Hepatocyte (in vitro differentiated cells): ENCODE results near the gene TMC2. TPM values are rescaled to one million over a fixed set of nuclear protein-coding genes. Genes with fewer than 3 reads are reported as not detected.

ENCODE experiments used
- DNase-seq: peaks from one replicate; pipeline ENCODE4 v3.0.0-alpha.2; 2016; ENCODE audit warnings: low spot score
- H2AFZ ChIP-seq: fragments of 200-600 bp; sonication (generic); 2 replicates; pipeline ENCODE4 v1.6.0; 2016; ENCODE audit warnings: antibody characterized with exemption, mild to moderate bottlenecking
- H3K27ac ChIP-seq: fragments of 200-600 bp; sonication (generic); 2 replicates; pipeline ENCODE4 v1.5.1; 2016; ENCODE audit warnings: mild to moderate bottlenecking
- H3K27me3 ChIP-seq: fragments of 200-600 bp; sonication (generic); 2 replicates; pipeline ENCODE4 v1.6.1; 2016
- H3K36me3 ChIP-seq: fragments of 200-600 bp; sonication (generic); replicated peaks from 2 replicates; pipeline ENCODE4 v1.5.1; 2016; ENCODE audit warnings: low read depth; ENCODE audit not compliant: insufficient read depth
- H3K4me1 ChIP-seq: fragments of 200-600 bp; sonication (generic); 2 replicates; pipeline ENCODE4 v1.5.1; 2016; ENCODE audit warnings: mild to moderate bottlenecking, moderate library complexity; ENCODE audit not compliant: insufficient read depth
- H3K4me2 ChIP-seq: fragments of 200-600 bp; sonication (generic); 2 replicates; pipeline ENCODE4 v1.6.0; 2016
- H3K4me3 ChIP-seq: fragments of 200-600 bp; sonication (generic); 2 replicates; pipeline ENCODE4 v1.5.1; 2016; ENCODE audit warnings: mild to moderate bottlenecking
- H3K79me2 ChIP-seq: fragments of 200-600 bp; sonication (generic); 2 replicates; pipeline ENCODE4 v1.6.0; 2017; ENCODE audit warnings: mild to moderate bottlenecking
- H3K9me2 ChIP-seq: fragments of 200-600 bp; sonication (generic); replicated peaks from 2 replicates; pipeline ENCODE4 v1.6.0; 2017; ENCODE audit warnings: mild to moderate bottlenecking; ENCODE audit not compliant: insufficient read depth
- H3K9me3 ChIP-seq: fragments of 200-600 bp; sonication (generic); 2 replicates; pipeline ENCODE4 v1.5.1; 2016; ENCODE audit warnings: low read depth, mild to moderate bottlenecking
- H4K20me1 ChIP-seq: fragments of 200-600 bp; sonication (generic); 2 replicates; pipeline ENCODE4 v1.6.0; 2016; ENCODE audit warnings: mild to moderate bottlenecking; ENCODE audit not compliant: insufficient read depth, poor library complexity, severe bottlenecking
- CTCF ChIP-seq: fragments of 200-600 bp; sonication (generic); IDR thresholded peaks from 2 replicates; pipeline ENCODE4 v1.5.1; 2016; ENCODE audit warnings: antibody characterized with exemption, mild to moderate bottlenecking; ENCODE audit not compliant: poor library complexity
- EZH2 ChIP-seq: fragments of 200-600 bp; sonication (generic); IDR thresholded peaks from 2 replicates; pipeline ENCODE4 v1.6.1; 2016; ENCODE audit warnings: antibody characterized with exemption, mild to moderate bottlenecking, borderline replicate concordance
- EZH2phosphoT487 ChIP-seq: fragments of 200-600 bp; sonication (generic); IDR thresholded peaks from one replicate; pipeline ENCODE4 v1.6.1; 2018; ENCODE audit warnings: antibody characterized with exemption, mild to moderate bottlenecking, low read depth, moderate library complexity; ENCODE audit not compliant: unreplicated experiment, severe bottlenecking
- WGBS: methylation state at CpG from one replicate; pipeline ENCODE4 v1.1.6; 2016; ENCODE audit warnings: low lambda C conversion rate; ENCODE audit errors: missing lambda C conversion rate; 5-methylcytosine and 5-hydroxymethylcytosine counted together
- polyA plus RNA-seq: library from polyadenylated mRNA; unstranded; fragments of >200 nt; fragmentation: Nextera tagmentation; extraction: Ambion mirVana; gene quantifications from 2 replicates; pipeline ENCODE4 v1.2.1, GENCODE V29; 2016
- total RNA-seq: library from RNA; depleted of rRNA; stranded (reverse); fragments of >200 nt; gene quantifications from 2 replicates; pipeline ENCODE4 v1.2.3, GENCODE V29; 2014

TMC2 gene
- total and polyA plus RNA-seq, 2 experiments from 2014 or later, result not detected

DNA sequence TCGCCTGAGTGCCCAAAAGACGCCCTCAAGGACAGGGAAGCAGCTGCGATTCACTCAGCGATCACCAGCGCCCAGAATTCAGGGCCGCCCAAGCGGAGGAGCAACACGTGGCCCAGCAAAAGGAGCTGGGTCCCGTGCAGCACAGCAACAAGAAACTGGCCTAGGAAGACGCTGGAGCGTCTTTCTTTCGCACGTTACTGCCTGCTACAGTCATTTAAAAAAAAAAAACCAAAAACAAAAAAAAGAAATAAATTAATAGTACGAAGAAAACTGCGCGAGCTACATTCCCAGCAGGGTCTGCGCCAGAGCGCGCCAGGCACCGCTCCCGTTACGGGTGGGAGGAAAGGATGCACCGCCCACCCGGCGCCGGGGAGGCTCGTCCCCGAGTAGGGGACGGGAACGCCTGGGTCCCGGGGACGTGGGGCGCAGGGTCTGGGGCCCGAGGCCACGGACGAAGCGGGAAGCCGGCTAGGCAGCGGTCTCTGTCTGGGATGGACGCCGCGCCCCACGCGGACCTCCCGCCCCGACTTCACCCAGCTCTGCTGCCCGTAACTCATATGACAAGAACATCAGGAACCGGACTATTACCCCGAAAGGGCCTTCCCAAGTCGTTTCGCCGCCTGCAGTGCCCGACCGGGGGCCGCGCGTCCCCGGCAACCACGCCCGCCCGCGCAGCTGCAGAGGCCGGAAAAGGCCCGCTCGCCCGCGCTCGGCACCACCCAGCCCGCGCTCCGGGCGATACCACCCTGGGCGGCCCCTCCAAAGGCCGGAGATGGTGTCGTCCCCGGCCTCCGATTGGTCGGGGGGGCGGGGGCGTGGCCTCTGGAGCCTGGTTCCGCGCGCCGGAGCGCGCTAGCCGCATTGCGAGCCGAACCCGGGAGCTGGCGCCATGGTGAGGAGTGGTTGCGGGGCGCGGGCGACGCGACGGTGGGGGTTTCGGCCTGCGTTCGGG lies 115.7 kb downstream of the TMC2 start, which contains the start of gene NOP56:
Gene NOP56 (plus strand): TSS at position 861 of the 952 bp plus-strand sequence. CDS start 29 bp downstream, at position 890.
- H3K9me2 ChIP-seq, result no peaks in the 10 kb centered on the region
- DNase-seq, result peak; percentile 95
- H3K4me3 ChIP-seq, result peak within 1 kb of the TSS; percentile 86
- peaks cover 15% of the 10 kb centered on the region for H3K4me1 ChIP-seq
- TF ChIP-seq EZH2phosphoT487 (no peak), CTCF (no peak), EZH2 (no peak)
- under 1% methylated on average over 73 of the region's 101 CpGs for WGBS
- H2AFZ ChIP-seq, result peak within 1 kb of the TSS; percentile 81
- H3K27me3 ChIP-seq, result no peaks in the 10 kb centered on the region
- H3K36me3 ChIP-seq, result peaks cover 7% of the 10 kb centered on the region
- no peaks in the 10 kb centered on the region for H3K9me3 ChIP-seq
- peak within 1 kb of the TSS; percentile 95 for H3K4me2 ChIP-seq
- peak within 1 kb of the TSS; percentile 91 for H3K27ac ChIP-seq
- H4K20me1 ChIP-seq, result peaks cover 16% of the 10 kb centered on the region
- peaks cover 38% of the 10 kb centered on the region for H3K79me2 ChIP-seq

DNA sequence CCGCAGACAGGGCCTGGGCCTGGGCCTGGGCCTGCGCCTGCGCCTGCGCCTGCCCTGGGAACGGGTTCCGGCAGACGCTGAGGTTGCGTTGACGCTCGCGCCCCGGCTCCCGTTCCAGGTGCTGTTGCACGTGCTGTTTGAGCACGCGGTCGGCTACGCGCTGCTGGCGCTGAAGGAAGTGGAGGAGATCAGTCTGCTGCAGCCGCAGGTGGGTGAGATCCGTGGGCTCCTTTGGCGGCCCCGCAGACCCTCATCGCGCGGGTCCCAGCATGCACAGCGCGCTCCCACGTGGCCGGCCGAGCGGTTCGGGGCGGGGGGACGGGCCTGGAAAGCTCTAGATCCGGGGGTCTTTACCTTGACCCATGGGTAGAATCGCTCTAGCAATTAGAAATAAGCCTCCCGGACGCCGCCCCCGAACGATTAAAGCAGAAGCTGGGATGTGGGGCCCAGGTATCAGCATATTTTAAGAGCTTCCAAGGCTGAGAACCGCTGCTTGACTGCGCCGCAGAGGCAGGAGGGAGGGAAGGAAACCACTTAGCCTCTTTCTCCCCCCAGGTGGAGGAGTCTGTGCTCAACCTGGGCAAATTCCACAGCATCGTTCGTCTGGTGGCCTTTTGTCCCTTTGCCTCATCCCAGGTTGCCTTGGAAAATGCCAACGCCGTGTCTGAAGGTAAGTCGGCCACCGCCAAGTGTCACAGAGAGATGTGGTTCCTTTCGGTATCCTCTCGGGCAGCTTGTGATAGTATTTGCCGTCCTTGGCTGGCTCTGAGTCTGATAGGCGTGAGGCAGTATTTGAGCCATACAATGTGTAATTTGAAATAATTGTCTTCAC lies 116.6 kb downstream of the TMC2 start:
- TF ChIP-seq EZH2 (no peak), CTCF (peak; percentile 5)
- peak overlapping the region; percentile 86 for H3K4me3 ChIP-seq
- H3K9me3 ChIP-seq, result no peaks in the 10 kb centered on the region
- H3K4me2 ChIP-seq, result peak overlapping the region; percentile 95
- H3K36me3 ChIP-seq, result peaks cover 7% of the 10 kb centered on the region
- peak overlapping the region; percentile 77 for H2AFZ ChIP-seq
- no peaks in the 10 kb centered on the region for H3K27me3 ChIP-seq
- DNase-seq, result peak; percentile 32
- no peaks in the 10 kb centered on the region for H3K9me2 ChIP-seq
- H4K20me1 ChIP-seq, result peaks cover 16% of the 10 kb centered on the region
- under 1% methylated on average over 53 of the region's 56 CpGs for WGBS
- H3K4me1 ChIP-seq, result peaks cover 15% of the 10 kb centered on the region
- peaks cover 38% of the 10 kb centered on the region for H3K79me2 ChIP-seq
- peak overlapping the region; percentile 86 for H3K27ac ChIP-seq

- Histone ChIP-seq H4K20me1 (peaks cover 16% of the 10 kb centered on the region), H3K27ac (no peak overlapping the region), H2AFZ (no peak overlapping the region), H3K4me1 (peaks cover 15% of the 10 kb centered on the region), H3K27me3 (no peaks in the 10 kb centered on the region), H3K9me2 (no peaks in the 10 kb centered on the region), H3K36me3 (peaks cover 7% of the 10 kb centered on the region), H3K9me3 (no peaks in the 10 kb centered on the region), H3K4me2 (peak overlapping the region; percentile 95), H3K4me3 (peak overlapping the region; percentile 86), H3K79me2 (peaks cover 38% of the 10 kb centered on the region)
- 35% methylated on average over 24 of the region's 24 CpGs for WGBS
- DNase-seq, result no peak
- no peak for TF ChIP-seq EZH2phosphoT487
- TF ChIP-seq EZH2, result no peak
- no peak for TF ChIP-seq CTCF
These were observed 117.4 kb downstream of the TMC2 start for GRCh38 chr20:2653556-2654383.
